Activated naive CD4-positive, alpha-beta T cell (primary cell): ENCODE results near the gene HDAC4.
"Not testable (repeated sequence)": the region's sequence is repeated elsewhere in the genome, so short reads cannot be mapped to it uniquely, and the experiment has no call there.

ENCODE experiments used
- DNase-seq, 4 experiments: peaks; one replicate each; lab custom pipeline; 2025; lab: John Stamatoyannopoulos, UW

HDAC4 gene

DNA sequence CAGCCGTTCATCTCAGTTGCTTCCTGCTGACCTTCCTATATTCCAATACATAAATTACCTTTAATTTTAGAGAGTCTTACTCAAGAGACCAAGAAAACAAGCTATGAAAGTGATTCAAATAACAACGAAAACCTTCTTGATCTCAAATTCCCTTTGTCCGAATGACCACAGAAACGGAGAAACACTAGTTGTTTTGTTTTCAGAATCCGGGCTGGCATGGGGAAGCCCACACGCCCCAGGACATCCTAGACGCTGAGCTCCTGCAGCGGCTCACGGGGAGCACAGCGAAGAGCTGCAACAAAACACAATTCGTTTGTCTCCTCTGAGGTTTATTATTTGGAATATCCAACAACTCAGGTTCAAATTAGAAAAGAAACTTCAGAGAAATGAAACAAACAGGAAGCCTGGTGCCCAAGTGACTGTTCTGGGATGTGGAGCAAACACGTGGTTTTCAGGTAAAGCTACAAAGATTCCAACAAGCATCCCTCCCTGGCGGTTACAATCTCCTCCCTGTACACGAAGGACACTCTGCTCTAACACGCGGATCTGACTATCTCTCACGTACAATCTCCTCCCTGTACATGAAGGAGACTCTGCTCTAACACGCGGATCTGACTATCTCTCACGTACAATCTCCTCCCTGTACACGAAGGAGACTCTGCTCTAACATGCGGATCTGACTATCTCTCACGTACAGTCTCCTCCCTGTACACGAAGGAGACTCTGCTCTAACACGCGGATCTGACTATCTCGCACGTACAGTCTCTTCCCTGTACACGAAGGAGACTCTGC lies 315.4 kb downstream of the HDAC4 start:
- no peak for DNase-seq

DNA sequence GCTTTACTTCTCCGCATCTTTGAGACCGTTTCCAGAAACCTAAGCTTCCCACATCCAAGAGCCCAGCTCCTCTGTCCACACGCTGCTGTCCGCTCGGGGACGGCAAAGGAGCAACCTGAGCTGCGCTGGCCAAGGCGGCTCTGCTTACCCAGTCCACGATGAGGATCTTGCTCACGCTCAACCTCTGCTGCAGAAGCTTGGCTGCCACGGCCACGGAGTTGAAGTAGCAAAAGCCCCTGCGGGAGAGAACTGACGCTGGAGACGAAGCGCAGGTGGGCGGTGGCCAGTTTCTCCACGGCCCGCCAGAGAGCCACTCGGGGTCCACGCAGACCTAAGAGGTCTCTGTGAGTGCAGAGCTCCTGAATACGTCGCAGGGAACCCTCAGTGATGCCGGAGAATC lies 316.8 kb downstream of the HDAC4 start:
- DNase-seq: no peak

DNA sequence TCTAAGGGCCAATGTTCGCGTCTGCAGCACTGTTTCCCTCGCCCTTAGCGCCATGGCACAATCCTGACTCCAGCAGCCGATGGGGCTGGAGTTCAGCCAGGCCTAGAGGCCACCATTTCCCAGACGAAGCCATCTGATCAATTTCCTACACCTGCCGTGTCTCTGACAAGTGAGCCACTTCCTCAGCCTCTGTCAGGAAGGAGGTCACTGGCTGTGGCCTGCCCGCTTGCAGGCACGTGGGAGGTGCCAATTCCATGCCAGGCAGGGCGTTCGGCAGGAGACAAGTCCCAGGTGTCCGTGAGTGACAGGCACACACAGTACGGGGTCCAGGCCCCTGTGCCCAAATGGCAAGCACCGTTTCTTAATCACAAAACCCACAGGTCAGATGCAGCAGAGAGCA lies 318.4 kb downstream of the HDAC4 start:
- no peak for DNase-seq

DNA sequence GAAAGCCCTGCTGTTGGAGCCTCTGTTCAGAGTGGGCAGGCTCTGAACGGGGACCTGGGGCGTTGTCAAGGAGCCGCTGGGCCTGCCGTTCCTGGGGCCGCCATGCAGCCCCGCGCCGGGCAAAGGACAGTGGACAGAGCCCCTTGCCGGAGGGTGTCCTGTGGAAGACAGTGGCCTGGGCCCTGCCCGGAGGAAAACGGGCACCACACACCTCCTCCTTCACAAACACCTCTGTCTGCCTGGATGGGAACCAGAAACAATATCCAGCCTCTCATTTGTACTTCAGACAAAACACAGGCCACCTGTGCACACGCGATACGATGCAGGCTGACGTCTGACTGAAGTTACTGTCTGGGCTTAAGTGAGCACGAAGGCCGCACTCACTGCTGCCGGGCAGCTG lies 319.2 kb downstream of the HDAC4 start:
- DNase-seq: no peak

DNA sequence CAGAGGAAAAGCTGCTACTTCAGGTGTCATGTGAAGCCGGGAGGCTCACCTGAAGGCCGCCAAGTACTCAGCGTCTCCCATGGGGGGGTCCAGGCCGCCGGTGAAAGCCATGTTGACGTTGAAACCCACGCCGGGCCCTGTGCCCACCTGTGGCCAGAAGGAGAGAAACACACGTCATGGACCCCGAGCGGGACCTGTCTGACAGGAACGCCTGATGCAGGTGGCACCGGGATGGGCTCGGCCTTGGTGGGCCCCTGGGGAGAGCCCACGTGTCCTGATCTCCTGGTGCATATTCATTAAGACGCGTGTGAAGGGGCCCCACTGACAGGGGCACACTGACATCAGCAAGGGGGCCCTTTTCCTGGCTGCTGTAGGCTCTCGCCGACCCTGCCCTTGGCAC lies 319.8 kb downstream of the HDAC4 start:
- DNase-seq: no peak

DNA sequence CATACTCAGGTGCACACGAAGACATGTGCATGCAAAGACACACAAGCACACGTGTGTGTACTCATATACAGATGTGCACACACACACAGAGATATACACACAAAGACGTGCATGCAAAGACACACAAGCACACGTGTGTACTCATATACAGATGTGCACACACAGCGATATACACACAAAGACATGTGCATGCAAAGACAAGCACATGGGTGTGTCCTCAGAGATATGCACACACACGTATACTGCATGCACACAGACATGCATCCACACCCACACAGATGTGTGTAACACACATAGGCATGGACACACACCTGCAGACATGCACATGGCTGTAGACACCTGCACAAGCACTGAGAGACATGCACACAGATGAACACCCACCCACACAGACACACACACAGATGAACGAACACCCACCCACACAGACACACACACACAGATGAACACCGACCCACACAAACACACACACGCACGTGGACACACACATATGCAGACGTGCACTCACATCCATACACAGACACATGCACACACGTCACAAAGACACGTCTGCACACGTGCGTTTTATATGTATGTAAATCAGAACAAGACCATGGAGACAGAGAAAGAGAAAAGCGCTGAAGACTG lies 321.0 kb downstream of the HDAC4 start:
- DNase-seq: no peak

DNA sequence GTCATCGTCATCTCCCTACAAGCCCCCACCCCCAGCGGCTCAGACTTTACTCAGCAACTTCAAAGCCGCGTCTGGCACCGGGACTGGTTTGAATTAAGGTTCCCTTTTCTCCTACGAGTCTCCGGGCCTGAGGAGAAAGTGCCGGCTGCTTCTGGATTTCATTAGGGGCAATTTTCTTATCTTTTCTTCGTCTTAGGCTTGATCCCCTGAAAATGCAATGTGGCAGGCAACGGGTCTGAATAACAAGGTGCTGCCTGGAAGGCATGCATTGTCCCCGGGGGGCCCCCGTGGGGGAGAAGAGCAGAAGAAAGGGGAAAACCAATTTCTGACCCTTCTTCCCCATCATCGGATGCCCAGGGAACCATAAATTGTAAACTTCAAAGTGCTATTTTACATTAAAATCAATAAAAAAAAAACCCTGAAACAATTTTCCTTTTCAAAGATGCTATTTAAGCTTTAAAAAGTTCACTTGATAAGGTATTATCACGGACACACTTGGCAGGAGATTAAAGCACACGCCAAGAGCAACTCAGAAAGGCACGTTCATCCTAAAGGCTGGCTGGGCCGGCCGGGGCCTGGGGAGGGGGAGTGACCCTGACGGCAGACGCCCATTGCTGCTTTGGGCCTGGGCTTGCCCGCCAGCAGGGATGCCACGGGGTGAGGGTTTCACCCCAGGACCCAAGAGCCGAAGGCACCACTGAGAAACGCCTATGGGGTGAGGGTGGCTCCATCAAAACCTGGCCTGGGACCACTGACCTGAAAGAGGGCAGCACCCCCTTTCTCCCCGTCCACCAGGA lies 322.5 kb downstream of the HDAC4 start:
- no peak for DNase-seq

DNA sequence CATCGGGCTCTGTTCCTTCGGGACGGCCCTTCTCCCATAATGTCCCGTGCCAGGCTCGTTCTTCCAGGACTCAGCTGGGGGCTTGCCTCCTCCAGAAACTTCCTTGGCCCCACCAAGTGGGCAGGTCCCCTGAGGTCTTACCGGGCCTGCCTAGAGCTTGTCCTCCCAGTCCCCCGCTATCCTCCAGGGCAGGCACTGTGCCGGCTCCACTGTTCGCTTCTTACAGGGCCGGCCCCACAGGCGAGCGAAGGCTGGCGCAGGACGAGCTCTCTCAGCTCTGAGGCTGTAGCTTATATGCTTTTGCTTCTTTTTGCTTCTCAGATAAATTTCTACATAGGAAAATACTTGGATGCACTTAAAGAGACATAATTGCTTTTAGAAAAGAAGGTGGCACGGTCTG lies 323.6 kb downstream of the HDAC4 start:
- DNase-seq: no peak

DNA sequence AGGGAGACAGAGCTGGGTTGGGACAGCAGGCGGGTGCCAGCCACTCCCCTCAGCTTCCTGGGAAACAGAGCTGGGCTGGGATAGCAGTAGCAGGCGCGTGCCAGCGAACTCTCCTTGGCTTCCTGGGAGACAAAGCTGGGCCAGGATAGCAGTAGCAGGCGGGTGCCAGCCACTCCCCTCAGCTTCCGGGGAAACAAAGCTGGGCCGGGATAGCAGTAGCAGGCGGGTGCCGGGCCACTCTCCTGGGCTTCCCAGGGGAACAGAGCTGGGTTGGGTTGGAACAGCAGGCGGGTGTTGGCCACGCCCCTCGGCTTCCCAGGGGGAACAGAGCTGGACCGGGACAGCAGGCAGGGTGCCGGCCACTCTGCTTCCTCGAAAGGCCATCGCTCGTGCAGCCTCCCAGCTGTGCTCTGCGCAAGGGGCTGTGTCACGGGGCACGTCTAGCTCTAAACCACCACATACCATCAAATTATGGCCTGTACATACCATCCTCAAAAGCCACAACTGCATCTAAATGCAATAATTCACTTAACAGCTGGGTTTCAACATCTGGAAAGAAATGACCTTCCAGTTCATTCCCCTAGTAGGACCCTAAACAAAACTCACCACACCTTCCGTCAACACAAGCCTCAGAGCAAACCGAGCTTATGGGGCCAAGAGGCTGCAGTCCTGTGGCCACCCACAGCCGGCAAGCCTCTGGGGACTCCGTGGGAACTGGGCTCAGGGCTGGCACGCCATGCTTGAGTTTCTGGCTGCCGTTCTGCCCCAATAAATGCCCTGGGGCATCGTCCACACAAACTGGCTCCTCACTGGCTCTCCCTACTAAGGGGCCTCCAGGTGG lies 324.7 kb downstream of the HDAC4 start:
- no peak for DNase-seq

DNA sequence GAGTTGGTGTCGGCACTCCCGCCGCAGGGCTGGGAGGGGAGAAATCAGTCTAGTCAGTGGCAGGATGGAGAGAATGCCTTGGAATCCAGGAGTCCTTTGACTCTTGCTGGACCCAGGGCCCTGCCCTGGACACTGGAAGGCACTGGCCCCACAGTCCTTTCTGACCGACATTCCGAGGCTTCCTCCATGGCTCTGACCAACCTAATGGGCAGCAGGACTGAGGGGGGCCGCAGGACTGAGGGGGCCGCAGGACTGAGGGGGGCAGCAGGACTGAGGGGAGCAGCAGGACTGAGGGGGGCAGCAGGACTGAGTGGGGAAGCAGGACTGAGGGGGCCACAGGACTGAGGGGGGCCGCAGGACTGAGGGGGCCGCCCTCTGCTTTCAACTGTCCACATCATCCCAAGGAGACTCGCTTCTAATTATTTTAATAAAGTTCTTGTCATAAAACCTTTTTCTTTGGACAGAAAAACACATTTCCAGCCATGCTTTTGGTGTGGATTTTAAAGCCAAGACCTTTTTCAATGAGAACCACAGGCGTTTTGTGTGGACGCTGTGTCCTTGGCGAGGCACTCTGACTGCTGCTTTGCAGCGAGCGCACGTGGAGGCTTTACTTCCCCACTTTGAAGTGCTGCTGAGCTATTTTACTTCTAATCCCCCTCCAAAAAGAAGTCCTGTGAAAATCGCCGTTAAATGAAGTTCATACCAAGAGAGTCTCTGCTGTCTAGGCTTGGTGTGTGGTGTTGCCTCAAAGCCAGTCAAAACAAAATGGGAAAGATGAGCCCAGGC lies 326.9 kb downstream of the HDAC4 start:
- DNase-seq: no peak

DNA sequence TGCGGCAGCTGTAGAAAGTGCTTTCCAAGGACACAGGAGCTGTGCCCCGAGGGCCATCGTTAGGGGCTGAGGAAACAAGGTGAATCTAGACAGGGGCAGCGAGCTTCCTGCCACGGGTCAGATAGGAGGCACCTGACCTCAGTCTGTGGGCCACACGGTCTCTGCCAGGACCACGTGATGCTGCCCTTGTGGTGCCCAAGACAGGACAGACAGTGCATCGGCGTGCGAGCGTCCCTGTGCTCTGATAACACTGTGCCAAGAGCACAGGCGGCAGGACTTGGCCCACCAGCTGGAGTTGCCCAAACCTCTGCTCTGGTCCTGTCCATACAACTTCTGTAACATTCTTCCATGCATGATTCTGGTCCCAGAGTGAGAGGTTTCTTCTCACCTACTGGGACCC lies 327.6 kb downstream of the HDAC4 start:
- no peak for DNase-seq

DNA sequence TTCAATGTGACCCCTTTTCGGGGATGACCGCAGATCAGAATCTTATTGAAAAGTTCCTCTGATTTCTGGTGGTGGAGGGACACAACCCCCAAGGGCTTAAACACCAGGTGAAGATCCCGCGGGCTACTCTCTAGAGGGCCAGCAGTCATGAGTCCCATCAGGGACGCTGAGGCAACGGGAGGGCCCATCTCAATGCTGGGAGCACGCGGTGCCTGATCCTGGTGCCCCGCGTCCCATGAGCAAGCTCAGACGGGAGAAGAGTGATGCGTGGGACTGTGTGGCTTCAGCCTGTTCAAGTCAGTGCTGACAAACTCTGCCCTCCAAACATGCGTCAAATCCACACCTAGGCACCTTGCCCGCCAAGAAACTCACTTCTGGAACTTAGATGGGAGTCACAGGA lies 328.0 kb downstream of the HDAC4 start:
- DNase-seq: no peak

DNA sequence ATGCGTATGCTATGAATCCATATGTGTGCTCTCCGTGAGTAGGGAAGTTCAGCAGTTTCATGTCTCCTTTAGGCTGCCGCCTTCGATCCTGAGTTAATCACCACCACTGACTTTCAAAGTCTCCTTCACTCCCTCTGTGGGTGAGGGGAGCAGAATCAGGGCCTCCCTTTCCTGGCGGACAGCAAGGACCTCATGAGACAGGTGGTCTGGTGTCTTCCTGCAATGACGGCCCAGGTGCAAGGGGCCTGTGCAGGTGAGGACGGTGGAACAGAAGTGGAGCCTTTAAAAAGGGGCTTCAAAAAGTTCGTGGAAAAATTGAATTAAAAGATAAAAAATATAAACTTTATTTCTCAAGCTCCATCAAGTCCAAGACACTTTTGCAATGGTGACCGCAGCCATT lies 330.4 kb downstream of the HDAC4 start:
- no peak for DNase-seq

DNA sequence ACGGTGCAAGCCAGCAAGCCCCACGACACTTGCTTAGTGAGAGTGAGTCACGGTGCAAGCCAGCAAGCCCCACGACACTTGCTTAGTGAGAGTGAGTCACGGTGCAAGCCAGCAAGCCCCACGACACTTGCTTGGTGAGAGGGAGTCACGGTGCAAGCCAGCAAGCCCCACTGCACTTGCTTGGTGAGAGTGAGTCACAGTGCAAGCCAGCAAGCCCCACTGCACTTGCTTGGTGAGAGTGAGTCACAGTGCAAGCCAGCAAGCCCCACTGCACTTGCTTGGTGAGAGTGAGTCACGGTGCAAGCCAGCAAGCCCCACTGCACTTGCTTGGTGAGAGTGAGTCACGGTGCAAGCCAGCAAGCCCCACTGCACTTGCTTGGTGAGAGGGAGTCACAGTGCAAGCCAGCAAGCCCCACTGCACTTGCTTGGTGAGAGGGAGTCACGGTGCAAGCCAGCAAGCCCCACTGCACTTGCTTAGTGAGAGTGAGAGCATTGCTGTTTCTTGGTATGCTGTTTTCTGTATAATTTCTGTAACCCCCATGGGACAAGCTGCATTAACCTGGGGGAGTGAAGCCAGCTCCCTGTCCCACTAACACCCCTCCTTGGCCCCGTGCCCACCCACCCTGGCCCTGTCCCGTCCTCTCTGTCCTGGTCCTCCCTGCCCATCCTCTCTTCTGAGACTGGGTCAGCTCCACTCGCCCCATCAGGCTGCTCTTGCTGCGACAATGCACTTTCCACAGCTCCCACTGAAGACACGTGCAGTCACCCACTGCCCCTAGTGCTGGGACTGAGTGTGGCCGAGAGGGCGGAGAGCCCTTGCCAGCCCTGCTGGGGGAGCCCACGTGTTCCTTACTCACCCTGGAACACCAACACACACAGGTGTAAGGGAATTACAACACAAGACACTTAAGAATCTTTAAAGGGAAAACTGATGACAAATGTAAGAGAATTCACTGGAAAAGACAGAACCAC lies 331.2 kb downstream of the HDAC4 start:
- not testable (repeated sequence) for DNase-seq

DNA sequence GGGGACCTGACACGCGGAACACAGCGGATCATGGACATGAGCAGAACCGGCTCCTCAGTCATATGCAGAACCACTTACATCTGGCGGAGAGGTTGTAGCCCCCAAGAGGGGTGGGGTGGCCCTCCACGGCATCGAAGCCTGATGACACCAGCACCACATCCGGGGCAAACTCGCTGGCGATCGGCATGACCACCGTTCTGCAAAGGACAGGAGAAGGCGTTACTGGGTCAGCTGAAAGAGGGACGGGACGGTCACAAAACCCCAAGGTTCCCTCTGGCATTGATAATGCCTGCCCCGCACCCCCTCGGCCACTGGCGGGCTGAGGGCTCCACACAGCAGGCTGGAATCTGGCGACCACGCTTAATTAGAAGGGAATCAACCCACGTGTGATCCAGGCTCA lies 332.4 kb downstream of the HDAC4 start:
- DNase-seq: no peak

DNA sequence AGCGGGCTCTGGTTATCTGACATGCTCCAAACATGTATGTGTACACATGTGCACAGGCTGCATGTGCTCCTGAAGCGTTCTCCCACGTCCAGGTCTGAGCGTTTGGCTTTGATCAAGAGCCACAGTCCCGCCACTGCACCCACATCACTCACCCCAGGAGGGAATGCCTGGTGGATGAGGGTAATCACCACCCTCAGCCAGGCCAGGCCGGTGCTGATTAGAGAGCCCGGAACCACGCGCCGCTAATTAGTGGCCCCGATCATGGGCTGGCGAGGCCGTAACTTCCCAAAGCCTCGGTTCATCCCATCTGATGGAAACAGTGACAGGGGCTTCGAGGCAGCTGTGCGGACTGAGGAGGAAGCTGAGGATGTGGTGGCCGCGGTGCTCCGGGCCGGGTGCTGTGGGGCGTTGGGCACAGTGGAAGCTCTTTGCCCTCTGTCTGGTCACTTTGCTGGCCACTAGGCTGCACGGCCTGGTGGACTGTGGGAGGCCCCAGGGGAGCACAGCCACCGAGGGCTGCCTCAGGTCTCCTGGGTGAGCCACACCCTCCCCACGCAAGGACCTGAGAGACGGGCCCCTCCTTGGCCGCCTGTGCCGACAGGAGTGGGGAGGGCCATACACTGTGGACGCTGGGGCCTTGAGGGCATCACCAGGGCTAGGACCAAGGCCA lies 333.5 kb downstream of the HDAC4 start:
- DNase-seq: no peak

DNA sequence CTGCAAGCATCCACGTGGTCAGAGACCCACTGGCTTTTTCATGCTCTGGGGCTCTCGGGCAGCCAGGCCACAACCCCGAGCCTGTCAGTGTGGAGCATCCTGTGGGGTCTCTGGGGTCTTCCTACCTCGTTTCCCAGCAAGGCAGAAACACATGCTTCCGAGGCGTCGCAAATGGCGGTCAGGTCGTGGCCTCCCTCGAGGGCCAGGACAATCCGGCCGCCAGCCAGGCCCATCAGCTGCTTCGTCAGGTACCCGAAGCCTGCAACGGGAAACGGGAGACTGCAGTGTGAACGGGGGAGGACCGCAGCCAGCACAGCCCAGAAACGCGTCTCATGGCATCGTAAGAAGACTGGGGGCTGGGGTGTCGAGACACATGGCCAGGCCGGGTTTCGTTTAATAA lies 334.2 kb downstream of the HDAC4 start:
- DNase-seq: no peak

DNA sequence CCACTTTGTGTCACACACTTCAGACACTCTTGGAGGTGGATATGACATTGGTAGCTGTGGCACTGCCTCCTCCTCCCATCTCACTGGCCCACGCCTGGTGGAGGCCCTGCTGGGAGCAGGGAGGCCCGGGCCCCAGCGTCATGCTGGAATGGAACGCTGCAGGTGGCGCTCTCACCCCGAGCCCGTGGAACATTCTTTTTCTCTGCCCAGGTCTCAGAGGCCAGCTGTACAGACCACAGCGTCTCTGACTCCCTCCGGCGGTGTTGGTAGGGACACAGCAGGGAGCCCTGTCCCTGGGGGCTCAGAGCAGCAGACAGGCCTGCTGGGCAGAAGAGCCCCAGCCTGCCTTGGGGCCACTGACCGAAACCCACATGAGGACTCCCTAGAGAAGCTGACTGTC lies 334.9 kb downstream of the HDAC4 start:
- no peak for DNase-seq

DNA sequence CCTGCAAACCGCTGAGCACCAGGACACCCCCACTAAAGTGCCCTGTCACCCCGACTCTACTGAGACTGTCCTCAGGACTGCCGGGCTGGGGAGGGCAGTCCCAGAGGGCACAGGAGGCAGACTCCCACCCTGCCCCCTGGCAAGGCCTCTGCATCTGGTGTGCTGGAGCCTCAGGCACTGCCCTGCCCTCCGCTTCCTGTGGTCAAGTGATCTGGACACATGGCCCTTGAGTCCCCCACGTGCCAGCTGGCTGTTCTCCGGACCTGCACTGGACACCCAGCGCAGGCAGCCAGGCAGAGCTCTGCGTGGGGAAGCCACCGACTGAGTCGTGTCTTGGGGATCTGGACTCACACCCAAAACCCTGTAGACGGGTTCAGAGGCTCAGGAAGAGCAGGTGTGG lies 335.3 kb downstream of the HDAC4 start:
- DNase-seq: no peak

DNA sequence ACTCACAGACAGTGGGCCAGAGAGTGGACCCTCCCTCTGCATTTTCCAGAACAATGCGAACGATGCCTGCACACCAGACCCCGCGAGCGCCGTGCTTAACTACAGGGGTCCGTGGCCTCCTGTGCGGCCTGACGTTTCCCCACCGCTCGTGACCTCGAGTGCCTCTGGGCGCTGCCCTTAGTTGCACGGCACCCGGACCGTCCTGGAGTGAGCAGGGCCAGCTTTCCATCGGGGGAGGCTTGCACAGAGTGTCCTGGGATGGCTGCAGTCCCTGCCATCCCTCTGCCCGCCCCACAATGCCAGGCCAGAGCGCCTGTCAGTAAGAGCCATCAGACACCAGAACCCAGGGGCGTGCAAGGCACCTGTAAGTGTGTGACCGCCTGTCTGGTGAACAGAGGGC lies 335.9 kb downstream of the HDAC4 start:
- DNase-seq: no peak
